Liver (tissue), 9 donors: Measurements from ENCODE around the gene AGPAT4. TPM values are rescaled to one million over a fixed set of nuclear protein-coding genes. Genes with fewer than 3 reads are reported as not detected.
"Not testable (repeated sequence)": the region's sequence is repeated elsewhere in the genome, so short reads cannot be mapped to it uniquely, and the experiment has no call there.

ENCODE experiments used
- DNase-seq: peaks from one replicate; pipeline ENCODE4 v3.0.0-alpha.2; 2017; ENCODE audit warnings: low spot score
- H3K27ac ChIP-seq, 2 donors: one replicate each; pipeline ENCODE4 v1.7.0; 2013; ENCODE audit warnings: inconsistent platforms in 2 of 2, low read length in 2 of 2, control low read depth in 1 of 2, low read depth in 1 of 2, mild to moderate bottlenecking in 1 of 2
- H3K27me3 ChIP-seq, 4 donors: one replicate each; pipeline versions ENCODE4 v1.6.1 to v1.7.0; 2013; ENCODE audit warnings: low read length in 3 of 4, inconsistent platforms in 1 of 4, mild to moderate bottlenecking in 1 of 4, moderate library complexity in 1 of 4; ENCODE audit not compliant: control insufficient read depth in 4 of 4, insufficient read depth in 4 of 4
- H3K36me3 ChIP-seq, 4 donors: one replicate each; pipeline versions ENCODE4 v1.6.1 to v1.7.0; 2013; ENCODE audit warnings: low read length in 3 of 4, mild to moderate bottlenecking in 3 of 4, low read depth in 1 of 4, moderate library complexity in 1 of 4; ENCODE audit not compliant: control insufficient read depth in 4 of 4, insufficient read depth in 3 of 4
- H3K4me1 ChIP-seq, 4 donors: one replicate each; pipeline versions ENCODE4 v1.6.1 to v1.7.0; 2013; ENCODE audit warnings: low read length in 3 of 4, mild to moderate bottlenecking in 3 of 4, moderate library complexity in 1 of 4; ENCODE audit not compliant: control insufficient read depth in 4 of 4, insufficient read depth in 4 of 4
- H3K4me3 ChIP-seq, 3 donors: one replicate each; pipeline versions ENCODE4 v1.6.1 to v1.7.0; 2013; ENCODE audit warnings: low read length in 3 of 3, control low read depth in 1 of 3, low read depth in 1 of 3, mild to moderate bottlenecking in 1 of 3
- H3K9ac ChIP-seq, 2 donors: one replicate each; pipeline ENCODE4 v1.7.0; 2013; ENCODE audit warnings: low read length in 2 of 2, mild to moderate bottlenecking in 2 of 2, moderate library complexity in 2 of 2, control low read depth in 1 of 2, low read depth in 1 of 2
- H3K9me3 ChIP-seq, 4 donors: one replicate each; pipeline versions ENCODE4 v1.6.1 to v1.7.0; 2013; ENCODE audit warnings: low read length in 3 of 4; ENCODE audit not compliant: control insufficient read depth in 4 of 4
- FOXA1 ChIP-seq: IDR thresholded peaks from 2 replicates; pipeline ENCODE4 v1.6.1; 2016; ENCODE audit warnings: antibody characterized with exemption
- GABPA ChIP-seq, 2 donors: IDR thresholded peaks in 1 of 2; conservative IDR thresholded peaks in 1 of 2; 2 replicates each; pipeline ENCODE4 v1.6.1; 2016; ENCODE audit warnings: antibody characterized with exemption in 2 of 2, mild to moderate bottlenecking in 1 of 2, moderate library complexity in 1 of 2
- HNF4A ChIP-seq, 2 donors: conservative IDR thresholded peaks; 2 replicates each; pipeline ENCODE4 v1.6.1; 2016; ENCODE audit warnings: antibody characterized with exemption in 2 of 2, mild to moderate bottlenecking in 2 of 2
- HNF4G ChIP-seq: IDR thresholded peaks from 2 replicates; pipeline ENCODE4 v1.6.1; 2016; ENCODE audit warnings: antibody characterized with exemption
- JUND ChIP-seq, 2 donors: IDR thresholded peaks; 2 replicates each; pipeline ENCODE4 v1.6.1; 2016; ENCODE audit warnings: antibody characterized with exemption in 2 of 2
- RAD21 ChIP-seq, 2 donors: IDR thresholded peaks; 2 replicates each; pipeline ENCODE4 v1.6.1; 2016; ENCODE audit warnings: antibody characterized with exemption in 2 of 2, mild to moderate bottlenecking in 2 of 2
- RXRA ChIP-seq, 2 donors: IDR thresholded peaks; 2 replicates each; pipeline ENCODE4 v1.6.1; 2017 to 2018; ENCODE audit warnings: antibody characterized with exemption in 2 of 2, mild to moderate bottlenecking in 1 of 2
- SP1 ChIP-seq: IDR thresholded peaks from 2 replicates; pipeline ENCODE4 v1.6.1; 2018; ENCODE audit warnings: antibody characterized with exemption, mild to moderate bottlenecking
- TAF1 ChIP-seq: conservative IDR thresholded peaks from 2 replicates; pipeline ENCODE4 v1.6.1; 2016; ENCODE audit warnings: antibody characterized with exemption, mild to moderate bottlenecking
- WGBS: extraction: QIAGEN DNeasy Blood & Tissue Kit; methylation state at CpG from one replicate; pipeline ENCODE4 v1.1.7; 2013; 5-methylcytosine and 5-hydroxymethylcytosine counted together
- polyA plus RNA-seq, 2 donors: library from polyadenylated mRNA; stranded (reverse) in 1 of 2; unstranded in 1 of 2; fragments of 200-250 nt in 1 of 2; fragments of >200 nt in 1 of 2; fragmentation: Nextera tagmentation in 1 of 2; extraction: Ambion mirVana in 1 of 2; gene quantifications; one replicate each; pipeline versions ENCODE4 v1.2.1 to v1.2.3, GENCODE V29; 2013 to 2015
- total RNA-seq, 2 donors: library from RNA; depleted of rRNA; stranded (reverse); fragments of >200 nt; gene quantifications; one replicate each; pipeline ENCODE4 v1.2.3, GENCODE V29; 2014
- TF ChIP-seq, protein P1 (sequence below): fragments of 150-350 bp; IDR thresholded peaks from 2 replicates; pipeline ENCODE4 v1.5.1; 2017; ENCODE audit warnings: improper control_type of control experiment, low read depth, low read length; ENCODE audit not compliant: missing input control
- TF ChIP-seq, protein P2 (sequence below): IDR thresholded peaks from 2 replicates; pipeline ENCODE4 v1.6.1; 2016; ENCODE audit warnings: antibody characterized with exemption, mild to moderate bottlenecking
- TF ChIP-seq, protein P3 (sequence below): IDR thresholded peaks from 2 replicates; pipeline ENCODE4 v1.6.1; 2016; ENCODE audit warnings: antibody characterized with exemption
- donor health status: healthy.
- donor health status: healthy.
- donor health status: healthy.
- donor health status: healthy.
- donor health status: healthy.

AGPAT4 gene
- total and polyA plus RNA-seq, 4 donors: 0.44 to 17.5 (median 0.69) TPM

DNA sequence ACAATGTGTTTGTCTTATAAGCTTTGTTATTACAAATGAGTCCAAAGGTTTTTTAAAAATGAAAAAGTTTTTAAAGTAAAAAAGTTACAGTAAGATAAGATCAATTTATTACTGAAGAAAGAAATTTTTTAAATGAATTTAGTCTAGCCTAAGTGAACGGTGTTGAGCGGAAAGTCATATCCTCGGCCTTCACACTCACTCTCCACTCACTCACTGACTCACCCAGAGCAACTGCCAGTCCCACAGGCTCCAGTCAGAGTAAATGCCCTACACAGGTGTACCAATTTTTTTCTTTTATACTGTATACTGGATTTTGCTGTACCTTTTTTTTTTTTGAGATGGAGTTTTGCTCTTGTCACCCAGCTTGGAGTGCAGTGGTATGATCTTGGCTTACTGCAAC, 42.7 kb upstream of the AGPAT4 start:
- H3K36me3 ChIP-seq: no peaks in the 10 kb centered on the region
- no peak for TF ChIP-seq HNF4A (conservative IDR thresholded peaks at IDR 0.05)
- no peaks in the 10 kb centered on the region for H3K27me3 ChIP-seq
- no peak overlapping the region for H3K4me3 ChIP-seq
- DNase-seq: no peak
- no peaks in the 10 kb centered on the region for H3K4me1 ChIP-seq
- no peaks in the 10 kb centered on the region for H3K9me3 ChIP-seq
- 96% methylated on average over 3 of the region's 3 CpGs for WGBS
- H3K27ac ChIP-seq: no peak overlapping the region
- no peak overlapping the region for H3K9ac ChIP-seq

DNA sequence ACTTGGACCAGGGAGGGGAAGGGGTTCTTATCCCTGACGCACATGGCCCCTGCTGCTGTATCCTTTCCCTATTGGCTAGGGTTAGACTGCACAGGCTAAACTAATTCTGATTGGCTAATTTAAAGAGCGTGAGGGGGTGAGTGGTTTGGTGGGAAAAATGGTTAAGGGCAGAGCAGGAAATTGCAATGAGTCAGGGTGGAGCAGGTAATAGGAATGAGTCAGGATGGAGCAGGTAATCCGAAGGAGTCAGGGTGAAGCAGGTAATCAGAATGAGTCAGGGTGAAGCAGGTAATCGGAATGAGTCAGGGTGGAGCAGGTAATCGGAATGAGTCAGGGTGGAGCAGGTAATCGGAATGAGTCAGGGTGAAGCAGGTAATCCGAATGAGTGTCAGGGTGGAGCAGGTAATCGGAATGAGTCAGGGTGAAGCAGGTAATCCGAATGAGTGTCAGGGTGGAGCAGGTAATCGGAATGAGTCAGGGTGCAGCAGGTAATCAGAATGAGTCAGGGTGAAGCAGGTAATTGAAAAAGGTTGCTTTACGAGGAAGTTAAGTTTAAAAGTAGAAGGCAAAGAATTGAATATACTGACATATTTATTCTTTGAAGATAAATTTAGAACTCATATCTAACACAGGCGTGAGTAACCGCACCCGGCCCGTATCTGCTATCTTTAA, 41.5 kb upstream of the AGPAT4 start:
- not testable (repeated sequence) for H3K27me3 ChIP-seq, H3K4me1 ChIP-seq, H3K9me3 ChIP-seq, H3K4me3 ChIP-seq, H3K9ac ChIP-seq, H3K36me3 ChIP-seq, H3K27ac ChIP-seq, DNase-seq
- 89% methylated on average over 15 of the region's 15 CpGs for WGBS

DNA sequence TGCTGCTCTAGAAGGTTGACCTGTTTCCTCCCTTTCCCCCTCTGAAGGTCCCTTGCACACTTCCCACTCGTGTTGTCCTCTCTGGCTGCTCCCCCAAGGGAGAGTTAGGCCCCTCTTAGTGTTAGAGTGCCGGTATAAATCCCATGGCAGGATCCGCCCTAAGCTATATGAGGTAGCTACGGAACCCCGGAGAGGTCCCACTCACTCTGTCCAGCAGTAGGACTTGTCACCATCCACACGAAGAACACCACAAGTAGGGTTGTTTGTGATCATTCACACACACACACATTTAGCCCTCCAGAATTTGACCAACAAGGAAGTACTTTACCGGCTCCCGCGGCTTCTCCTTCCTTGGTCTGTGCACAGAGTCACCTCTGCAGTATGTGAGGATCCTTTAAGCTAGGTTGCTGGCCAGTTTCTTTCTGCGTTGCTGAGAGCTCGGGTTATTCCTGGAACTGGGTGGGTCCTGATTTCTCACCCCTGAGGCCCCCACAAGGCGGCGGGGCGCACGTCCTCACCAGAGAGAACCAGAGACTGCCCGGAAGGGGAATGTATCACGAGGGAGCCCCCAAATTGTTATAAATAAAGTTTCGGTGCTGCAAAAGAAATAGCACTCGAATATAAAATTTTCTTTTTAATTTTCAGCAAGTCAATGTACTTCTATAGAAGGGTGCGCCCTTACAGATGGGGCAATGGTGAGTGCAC, 40.8 kb upstream of the AGPAT4 start:
- not testable (repeated sequence) for H3K36me3 ChIP-seq, H3K27me3 ChIP-seq, H3K9ac ChIP-seq, H3K4me3 ChIP-seq, DNase-seq, H3K27ac ChIP-seq, H3K9me3 ChIP-seq, H3K4me1 ChIP-seq
- 93% methylated on average over 20 of the region's 20 CpGs for WGBS

DNA sequence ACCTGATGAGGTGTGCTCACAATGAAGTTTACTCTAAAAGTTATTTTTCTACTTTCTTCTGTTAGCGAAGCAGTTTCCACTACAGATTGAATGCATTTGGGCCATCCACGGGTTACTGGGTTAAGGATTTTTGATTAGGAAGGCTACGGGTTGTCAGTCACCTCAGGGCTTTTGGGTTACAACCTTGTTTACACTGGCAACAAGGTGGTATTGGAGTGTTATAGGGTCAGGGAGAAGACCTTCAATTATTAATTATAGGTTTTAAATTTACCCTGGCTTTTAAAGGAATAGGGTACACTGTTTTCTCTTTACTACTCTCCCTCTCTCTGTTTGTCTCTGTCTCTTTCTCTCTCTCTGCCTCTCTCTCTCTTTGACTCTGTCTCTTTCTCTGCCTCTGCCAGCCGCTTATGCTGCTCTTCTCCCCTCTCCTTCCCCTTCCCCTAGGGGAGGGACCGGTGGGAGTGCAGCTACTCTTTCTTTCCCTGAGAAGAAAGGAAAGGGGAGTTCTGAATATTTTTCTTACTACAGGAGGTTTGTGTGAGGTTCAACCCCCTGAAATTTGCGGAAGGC, 40.2 kb upstream of the AGPAT4 start:
- H3K36me3 ChIP-seq: no peaks in the 10 kb centered on the region

DNA sequence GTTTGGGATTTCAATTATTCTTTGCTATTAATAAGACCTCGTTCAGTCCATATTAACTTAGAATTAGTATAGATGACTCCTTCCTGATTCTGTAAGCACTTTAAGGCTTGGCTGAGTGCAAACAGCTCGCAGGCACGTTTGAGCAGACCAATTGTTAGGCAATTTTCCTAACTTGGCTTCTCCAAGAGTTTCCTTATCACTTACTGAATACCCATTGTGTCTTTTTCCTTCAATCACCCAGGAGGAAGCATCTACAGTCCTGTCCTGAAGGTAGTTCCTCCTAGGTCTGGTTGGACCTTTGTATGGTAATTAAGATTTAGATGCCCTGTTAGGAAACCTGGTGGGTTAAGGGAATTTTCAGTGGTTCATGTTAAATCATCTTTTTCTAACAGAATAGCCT, 39.6 kb upstream of the AGPAT4 start:
- H3K9me3 ChIP-seq, H3K4me1 ChIP-seq, H3K36me3 ChIP-seq, H3K4me3 ChIP-seq, H3K27me3 ChIP-seq, H3K9ac ChIP-seq, DNase-seq, H3K27ac ChIP-seq: not testable (repeated sequence)
- 51% methylated on average over 3 of the region's 3 CpGs for WGBS

More for the DNA sequence above, 40.2 kb upstream of the AGPAT4 start:
- no peak overlapping the region for H3K9ac ChIP-seq
- 81% methylated on average over 6 of the region's 6 CpGs for WGBS
- H3K9me3 ChIP-seq: no peaks in the 10 kb centered on the region
- no peak for DNase-seq
- no peak overlapping the region for H3K4me3 ChIP-seq
- no peaks in the 10 kb centered on the region for H3K27me3 ChIP-seq
- no peaks in the 10 kb centered on the region for H3K4me1 ChIP-seq
- H3K27ac ChIP-seq: no peak overlapping the region
- TF ChIP-seq FOXA1 (no peak), RXRA (IDR thresholded peaks at IDR 0.05) (no peak), RAD21 (IDR thresholded peaks at IDR 0.05) (no peak), JUND (IDR thresholded peaks at IDR 0.05) (no peak), HNF4A (conservative IDR thresholded peaks at IDR 0.05) (no peak), HNF4G (no peak), TAF1 (no peak), GABPA (IDR thresholded peaks at IDR 0.05 in 1 of 2, conservative IDR thresholded peaks at IDR 0.05 in 1 of 2) (no peak), SP1 (no peak)
- TF ChIP-seq, protein P1, sequence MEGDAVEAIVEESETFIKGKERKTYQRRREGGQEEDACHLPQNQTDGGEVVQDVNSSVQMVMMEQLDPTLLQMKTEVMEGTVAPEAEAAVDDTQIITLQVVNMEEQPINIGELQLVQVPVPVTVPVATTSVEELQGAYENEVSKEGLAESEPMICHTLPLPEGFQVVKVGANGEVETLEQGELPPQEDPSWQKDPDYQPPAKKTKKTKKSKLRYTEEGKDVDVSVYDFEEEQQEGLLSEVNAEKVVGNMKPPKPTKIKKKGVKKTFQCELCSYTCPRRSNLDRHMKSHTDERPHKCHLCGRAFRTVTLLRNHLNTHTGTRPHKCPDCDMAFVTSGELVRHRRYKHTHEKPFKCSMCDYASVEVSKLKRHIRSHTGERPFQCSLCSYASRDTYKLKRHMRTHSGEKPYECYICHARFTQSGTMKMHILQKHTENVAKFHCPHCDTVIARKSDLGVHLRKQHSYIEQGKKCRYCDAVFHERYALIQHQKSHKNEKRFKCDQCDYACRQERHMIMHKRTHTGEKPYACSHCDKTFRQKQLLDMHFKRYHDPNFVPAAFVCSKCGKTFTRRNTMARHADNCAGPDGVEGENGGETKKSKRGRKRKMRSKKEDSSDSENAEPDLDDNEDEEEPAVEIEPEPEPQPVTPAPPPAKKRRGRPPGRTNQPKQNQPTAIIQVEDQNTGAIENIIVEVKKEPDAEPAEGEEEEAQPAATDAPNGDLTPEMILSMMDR: no peak
- TF ChIP-seq, protein P2, sequence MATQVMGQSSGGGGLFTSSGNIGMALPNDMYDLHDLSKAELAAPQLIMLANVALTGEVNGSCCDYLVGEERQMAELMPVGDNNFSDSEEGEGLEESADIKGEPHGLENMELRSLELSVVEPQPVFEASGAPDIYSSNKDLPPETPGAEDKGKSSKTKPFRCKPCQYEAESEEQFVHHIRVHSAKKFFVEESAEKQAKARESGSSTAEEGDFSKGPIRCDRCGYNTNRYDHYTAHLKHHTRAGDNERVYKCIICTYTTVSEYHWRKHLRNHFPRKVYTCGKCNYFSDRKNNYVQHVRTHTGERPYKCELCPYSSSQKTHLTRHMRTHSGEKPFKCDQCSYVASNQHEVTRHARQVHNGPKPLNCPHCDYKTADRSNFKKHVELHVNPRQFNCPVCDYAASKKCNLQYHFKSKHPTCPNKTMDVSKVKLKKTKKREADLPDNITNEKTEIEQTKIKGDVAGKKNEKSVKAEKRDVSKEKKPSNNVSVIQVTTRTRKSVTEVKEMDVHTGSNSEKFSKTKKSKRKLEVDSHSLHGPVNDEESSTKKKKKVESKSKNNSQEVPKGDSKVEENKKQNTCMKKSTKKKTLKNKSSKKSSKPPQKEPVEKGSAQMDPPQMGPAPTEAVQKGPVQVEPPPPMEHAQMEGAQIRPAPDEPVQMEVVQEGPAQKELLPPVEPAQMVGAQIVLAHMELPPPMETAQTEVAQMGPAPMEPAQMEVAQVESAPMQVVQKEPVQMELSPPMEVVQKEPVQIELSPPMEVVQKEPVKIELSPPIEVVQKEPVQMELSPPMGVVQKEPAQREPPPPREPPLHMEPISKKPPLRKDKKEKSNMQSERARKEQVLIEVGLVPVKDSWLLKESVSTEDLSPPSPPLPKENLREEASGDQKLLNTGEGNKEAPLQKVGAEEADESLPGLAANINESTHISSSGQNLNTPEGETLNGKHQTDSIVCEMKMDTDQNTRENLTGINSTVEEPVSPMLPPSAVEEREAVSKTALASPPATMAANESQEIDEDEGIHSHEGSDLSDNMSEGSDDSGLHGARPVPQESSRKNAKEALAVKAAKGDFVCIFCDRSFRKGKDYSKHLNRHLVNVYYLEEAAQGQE: no peak
- TF ChIP-seq, protein P3, sequence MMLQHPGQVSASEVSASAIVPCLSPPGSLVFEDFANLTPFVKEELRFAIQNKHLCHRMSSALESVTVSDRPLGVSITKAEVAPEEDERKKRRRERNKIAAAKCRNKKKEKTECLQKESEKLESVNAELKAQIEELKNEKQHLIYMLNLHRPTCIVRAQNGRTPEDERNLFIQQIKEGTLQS: no peak
